GM19468 (cell line): ENCODE measurements around the gene WFIKKN1.
"Not testable (repeated sequence)": the region's sequence is repeated elsewhere in the genome, so short reads cannot be mapped to it uniquely, and the experiment has no call there.

Experiments used
- ATAC-seq: cut with Tn5 transposase; IDR thresholded peaks from one replicate; pipeline ENCODE4 v1.9.1; 2021; ENCODE audit warnings: mild to moderate bottlenecking, moderate library complexity, moderate number of reproducible peaks; ENCODE audit not compliant: unreplicated experiment; ENCODE audit errors: extremely low read depth

WFIKKN1 gene

DNA sequence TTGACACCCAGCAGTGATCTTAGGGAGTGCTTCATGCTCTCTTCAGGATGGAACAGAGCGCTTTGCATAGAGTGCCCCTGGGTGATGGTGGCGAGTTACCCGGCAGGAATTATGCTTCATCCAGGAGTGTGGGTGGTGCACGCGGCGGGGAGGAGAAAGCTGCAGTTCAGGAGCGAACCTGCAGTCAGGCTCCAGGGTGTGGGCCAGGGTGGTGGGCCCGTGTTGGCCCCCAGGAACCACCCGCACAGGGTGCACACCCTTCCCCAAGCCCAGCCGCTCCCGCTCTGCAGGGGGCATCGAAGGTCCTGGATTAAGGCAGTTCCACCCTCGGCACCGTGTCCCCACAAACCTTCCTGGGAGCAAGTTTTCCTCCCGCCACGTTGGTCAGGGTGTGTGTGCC lies 37.0 kb upstream of the WFIKKN1 start:
- ATAC-seq = no peak

- ATAC-seq = no peak
These were observed 35.7 kb upstream of the WFIKKN1 start for GRCh38 chr16:595094-595528.

- no peak for ATAC-seq
These were observed 34.6 kb upstream of the WFIKKN1 start for GRCh38 chr16:595942-596735.

DNA sequence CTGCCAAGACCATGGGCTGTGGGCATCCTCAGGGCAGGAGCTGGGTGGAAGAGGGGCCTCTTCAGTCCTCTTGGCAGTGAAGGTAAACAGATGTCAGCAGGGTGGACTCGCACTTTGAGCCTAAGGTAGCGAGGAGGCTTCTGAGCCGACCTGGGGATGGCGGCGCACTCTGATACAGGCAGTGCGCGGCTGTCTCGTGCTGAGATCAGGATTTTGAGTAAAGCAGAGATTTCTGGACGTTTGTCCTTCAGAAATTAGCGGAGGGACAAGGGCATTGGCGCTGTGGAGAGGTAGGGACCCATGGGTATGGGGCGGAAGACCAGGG lies 34.1 kb upstream of the WFIKKN1 start:
- no peak for ATAC-seq

- ATAC-seq = not testable (repeated sequence)
These were observed 33.1 kb upstream of the WFIKKN1 start for GRCh38 chr16:597655-598054.

- no peak for ATAC-seq
These were observed 31.7 kb upstream of the WFIKKN1 start for GRCh38 chr16:598823-599739.

GRCh38 chr16:600781-601180 lies 30.0 kb upstream of the WFIKKN1 start:
- no peak for ATAC-seq

DNA sequence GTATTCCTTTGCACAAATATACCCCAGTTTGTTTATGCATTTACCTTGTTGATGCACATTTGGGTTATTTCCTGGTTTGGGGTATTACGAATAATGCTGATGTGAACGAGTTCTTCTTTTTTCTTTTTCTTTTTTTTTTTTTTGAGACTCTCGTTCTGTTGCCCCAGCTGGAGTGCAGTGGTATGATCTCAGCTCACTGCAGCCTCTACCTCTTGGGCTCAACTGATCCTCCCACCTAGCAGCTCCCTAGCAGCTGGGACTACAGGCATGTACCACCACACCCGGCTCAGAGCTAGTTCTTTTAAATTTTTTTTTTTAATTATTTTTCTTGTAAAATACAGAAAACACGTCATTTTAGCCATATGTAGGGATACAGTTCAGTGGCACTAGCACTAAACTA lies 26.9 kb upstream of the WFIKKN1 start:
- ATAC-seq = no peak

DNA sequence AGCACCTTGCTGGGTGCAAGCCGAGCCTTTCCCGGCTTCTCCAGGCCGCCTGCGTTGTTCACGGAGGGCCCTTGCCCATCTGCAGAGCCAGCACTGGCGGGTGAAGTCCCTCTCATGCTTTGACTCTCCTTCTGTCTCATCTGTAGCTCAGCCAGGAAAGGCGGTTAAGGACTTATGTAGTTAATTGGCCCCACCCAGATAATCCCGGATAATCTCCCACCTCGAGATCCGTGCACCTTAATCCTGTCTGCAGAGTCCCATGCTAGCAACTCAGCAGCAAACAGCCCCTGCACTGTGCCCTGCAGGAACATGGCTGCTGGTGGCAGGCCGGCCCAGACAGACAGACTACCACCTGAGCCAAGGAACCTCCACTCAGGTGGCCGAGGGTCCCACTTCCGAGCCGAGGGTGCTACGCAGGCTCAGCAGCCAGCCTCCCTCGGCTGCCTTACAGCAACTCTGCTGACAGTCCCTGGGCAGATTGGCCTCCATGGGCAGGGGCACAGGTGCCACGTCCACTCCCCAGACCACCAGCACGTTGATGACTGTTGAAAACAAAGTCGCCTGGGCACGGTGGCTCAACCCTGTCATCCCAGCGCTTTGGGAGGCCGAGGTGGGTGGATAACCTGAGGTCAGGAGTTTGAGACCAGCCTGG lies 24.0 kb upstream of the WFIKKN1 start:
- no peak for ATAC-seq

GRCh38 chr16:608019-608418 lies 22.8 kb upstream of the WFIKKN1 start:
- ATAC-seq = no peak

GRCh38 chr16:609316-609715 lies 21.5 kb upstream of the WFIKKN1 start:
- no peak for ATAC-seq

GRCh38 chr16:609984-610383 lies 20.8 kb upstream of the WFIKKN1 start:
- ATAC-seq = no peak

DNA sequence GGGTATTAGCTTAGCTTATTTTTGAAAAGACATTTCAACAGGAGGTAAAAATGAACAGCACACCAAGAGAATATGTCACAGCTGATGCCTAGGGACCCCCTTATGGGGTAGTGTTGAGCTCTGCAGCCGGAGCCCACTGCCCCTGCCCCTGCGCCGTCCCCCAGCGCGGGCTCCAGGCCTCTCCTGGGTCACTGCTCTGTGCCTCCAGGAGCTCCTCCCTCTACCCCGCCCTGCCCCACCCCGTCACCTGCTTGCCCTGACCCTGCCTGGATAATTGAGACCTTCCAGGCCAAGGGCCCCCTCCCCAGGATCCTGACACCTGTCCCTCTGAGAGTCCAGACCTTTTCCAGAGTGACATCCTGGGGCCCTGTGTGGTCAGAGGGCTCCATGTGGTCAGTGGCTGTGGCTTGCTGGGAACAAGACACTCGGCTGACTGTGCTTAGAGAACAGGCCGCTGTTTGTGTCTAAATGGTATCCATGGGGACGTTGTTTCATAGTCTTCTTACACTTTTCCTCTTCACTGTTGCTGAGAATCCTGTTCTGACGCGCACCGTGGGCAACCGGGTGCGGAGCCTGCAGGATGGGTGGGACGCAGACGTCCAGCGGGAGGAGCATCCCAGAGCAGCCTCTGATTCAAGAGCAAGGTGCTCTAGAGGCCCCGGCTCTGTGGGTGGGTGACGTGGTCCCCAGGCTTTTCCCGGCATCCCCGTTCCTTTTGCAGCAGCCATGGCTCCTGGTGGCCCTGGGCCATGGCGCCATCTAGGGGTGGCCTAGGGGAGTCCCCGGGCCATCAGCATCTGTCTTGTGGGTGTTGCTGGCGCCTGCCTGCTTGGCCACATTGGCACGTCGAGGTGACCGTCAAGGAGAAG lies 20.0 kb upstream of the WFIKKN1 start:
- no peak for ATAC-seq

DNA sequence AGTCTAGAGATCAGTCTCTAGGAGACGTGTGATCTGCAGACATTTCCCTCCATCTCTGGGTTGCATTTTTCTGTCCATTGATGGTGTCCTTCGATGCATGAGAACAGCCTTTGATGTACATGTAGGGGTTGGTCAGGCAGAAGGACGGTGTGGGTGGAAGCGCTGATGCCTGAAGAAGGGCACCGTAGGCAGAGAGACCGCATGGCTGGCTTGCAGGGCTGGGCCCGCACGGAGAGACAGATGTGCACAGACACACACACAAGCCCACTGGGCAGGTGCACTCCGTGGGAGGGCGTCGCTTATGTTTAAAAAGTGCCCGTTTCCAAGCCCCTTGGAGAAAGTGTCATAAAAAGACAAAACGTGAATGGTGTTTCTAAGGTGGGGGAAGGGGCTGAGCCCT lies 15.7 kb upstream of the WFIKKN1 start:
- ATAC-seq = no peak

GRCh38 chr16:616733-617586 lies 13.8 kb upstream of the WFIKKN1 start:
- no peak for ATAC-seq

GRCh38 chr16:617855-618254 lies 12.9 kb upstream of the WFIKKN1 start:
- no peak for ATAC-seq

DNA sequence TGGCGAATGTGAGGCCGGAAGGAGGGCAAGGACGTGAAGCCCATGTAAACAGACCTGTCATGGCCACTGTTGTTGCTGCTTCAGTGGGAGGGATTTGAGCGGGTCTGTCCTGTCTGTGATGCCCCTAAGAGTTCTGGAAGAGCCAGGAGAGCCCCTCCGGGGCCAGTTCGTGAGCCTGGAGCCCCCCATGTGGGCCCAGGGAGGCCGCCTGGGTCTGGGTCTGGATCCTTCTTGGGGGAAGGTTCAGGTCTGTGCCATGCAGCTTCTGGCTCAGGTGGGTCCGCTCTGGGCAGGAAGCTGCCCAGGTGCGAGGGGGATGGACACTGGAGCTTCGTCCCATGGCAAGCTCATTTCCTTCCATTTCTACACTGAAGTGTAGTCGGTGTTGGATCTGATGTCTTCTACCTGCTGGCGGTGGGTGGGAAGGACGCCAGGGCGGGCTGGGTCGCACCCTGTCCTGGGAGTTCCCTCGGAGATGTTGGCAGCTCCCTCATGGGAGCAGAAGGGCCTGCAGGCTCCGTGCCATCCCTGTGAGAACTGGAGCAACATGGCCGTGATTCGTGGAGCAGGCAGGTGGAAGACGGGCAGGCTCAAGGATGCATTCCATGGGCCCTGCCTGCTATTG lies 11.2 kb upstream of the WFIKKN1 start:
- no peak for ATAC-seq

GRCh38 chr16:620700-621525 lies 9.9 kb upstream of the WFIKKN1 start:
- no peak for ATAC-seq
